ENCODE results near the gene TBCK.

GRCh38 chr4:106032851-106033286 is 283.1 kb downstream of the TBCK start:
- TF ChIP-seq, protein P1, sequence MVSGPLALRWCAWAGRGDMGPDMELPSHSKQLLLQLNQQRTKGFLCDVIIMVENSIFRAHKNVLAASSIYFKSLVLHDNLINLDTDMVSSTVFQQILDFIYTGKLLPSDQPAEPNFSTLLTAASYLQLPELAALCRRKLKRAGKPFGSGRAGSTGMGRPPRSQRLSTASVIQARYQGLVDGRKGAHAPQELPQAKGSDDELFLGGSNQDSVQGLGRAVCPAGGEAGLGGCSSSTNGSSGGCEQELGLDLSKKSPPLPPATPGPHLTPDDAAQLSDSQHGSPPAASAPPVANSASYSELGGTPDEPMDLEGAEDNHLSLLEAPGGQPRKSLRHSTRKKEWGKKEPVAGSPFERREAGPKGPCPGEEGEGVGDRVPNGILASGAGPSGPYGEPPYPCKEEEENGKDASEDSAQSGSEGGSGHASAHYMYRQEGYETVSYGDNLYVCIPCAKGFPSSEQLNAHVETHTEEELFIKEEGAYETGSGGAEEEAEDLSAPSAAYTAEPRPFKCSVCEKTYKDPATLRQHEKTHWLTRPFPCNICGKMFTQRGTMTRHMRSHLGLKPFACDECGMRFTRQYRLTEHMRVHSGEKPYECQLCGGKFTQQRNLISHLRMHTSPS (CRISPR knock-in tag; IDR thresholded peaks at IDR 0.05; ENCODE audit: low read depth): no peak
- TF ChIP-seq POLR2AphosphoS5 (IDR thresholded peaks at IDR 0.05; ENCODE audit: low read depth, low read length) (no peak), POLR2AphosphoS2 (IDR thresholded peaks at IDR 0.05; ENCODE audit: low read depth, low read length) (no peak), SALL2 (CRISPR knock-in tag; IDR thresholded peaks at IDR 0.05) (no peak), RAD21 (CRISPR knock-in tag; IDR thresholded peaks at IDR 0.05) (no peak)
- TF ChIP-seq, protein P2, sequence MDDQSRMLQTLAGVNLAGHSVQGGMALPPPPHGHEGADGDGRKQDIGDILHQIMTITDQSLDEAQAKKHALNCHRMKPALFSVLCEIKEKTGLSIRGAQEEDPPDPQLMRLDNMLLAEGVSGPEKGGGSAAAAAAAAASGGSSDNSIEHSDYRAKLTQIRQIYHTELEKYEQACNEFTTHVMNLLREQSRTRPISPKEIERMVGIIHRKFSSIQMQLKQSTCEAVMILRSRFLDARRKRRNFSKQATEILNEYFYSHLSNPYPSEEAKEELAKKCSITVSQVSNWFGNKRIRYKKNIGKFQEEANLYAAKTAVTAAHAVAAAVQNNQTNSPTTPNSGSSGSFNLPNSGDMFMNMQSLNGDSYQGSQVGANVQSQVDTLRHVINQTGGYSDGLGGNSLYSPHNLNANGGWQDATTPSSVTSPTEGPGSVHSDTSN (CRISPR knock-in tag; IDR thresholded peaks at IDR 0.05; ENCODE audit: borderline replicate concordance): no peak
- TF ChIP-seq, protein P3, sequence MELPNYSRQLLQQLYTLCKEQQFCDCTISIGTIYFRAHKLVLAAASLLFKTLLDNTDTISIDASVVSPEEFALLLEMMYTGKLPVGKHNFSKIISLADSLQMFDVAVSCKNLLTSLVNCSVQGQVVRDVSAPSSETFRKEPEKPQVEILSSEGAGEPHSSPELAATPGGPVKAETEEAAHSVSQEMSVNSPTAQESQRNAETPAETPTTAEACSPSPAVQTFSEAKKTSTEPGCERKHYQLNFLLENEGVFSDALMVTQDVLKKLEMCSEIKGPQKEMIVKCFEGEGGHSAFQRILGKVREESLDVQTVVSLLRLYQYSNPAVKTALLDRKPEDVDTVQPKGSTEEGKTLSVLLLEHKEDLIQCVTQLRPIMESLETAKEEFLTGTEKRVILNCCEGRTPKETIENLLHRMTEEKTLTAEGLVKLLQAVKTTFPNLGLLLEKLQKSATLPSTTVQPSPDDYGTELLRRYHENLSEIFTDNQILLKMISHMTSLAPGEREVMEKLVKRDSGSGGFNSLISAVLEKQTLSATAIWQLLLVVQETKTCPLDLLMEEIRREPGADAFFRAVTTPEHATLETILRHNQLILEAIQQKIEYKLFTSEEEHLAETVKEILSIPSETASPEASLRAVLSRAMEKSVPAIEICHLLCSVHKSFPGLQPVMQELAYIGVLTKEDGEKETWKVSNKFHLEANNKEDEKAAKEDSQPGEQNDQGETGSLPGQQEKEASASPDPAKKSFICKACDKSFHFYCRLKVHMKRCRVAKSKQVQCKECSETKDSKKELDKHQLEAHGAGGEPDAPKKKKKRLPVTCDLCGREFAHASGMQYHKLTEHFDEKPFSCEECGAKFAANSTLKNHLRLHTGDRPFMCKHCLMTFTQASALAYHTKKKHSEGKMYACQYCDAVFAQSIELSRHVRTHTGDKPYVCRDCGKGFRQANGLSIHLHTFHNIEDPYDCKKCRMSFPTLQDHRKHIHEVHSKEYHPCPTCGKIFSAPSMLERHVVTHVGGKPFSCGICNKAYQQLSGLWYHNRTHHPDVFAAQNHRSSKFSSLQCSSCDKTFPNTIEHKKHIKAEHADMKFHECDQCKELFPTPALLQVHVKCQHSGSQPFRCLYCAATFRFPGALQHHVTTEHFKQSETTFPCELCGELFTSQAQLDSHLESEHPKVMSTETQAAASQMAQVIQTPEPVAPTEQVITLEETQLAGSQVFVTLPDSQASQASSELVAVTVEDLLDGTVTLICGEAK (IDR thresholded peaks at IDR 0.05): no peak
- TF ChIP-seq, protein P3 (CRISPR knock-in tag; IDR thresholded peaks at IDR 0.05): no peak
